ENCODE data around the gene SIRT2.

Gene SIRT2

GRCh38 chr19:38845374-38846024 lies 53.9 kb downstream of the SIRT2 start:
- no peak for DNase-seq (ENCODE audit: low spot score)
- no peak for FAIRE-seq

DNA sequence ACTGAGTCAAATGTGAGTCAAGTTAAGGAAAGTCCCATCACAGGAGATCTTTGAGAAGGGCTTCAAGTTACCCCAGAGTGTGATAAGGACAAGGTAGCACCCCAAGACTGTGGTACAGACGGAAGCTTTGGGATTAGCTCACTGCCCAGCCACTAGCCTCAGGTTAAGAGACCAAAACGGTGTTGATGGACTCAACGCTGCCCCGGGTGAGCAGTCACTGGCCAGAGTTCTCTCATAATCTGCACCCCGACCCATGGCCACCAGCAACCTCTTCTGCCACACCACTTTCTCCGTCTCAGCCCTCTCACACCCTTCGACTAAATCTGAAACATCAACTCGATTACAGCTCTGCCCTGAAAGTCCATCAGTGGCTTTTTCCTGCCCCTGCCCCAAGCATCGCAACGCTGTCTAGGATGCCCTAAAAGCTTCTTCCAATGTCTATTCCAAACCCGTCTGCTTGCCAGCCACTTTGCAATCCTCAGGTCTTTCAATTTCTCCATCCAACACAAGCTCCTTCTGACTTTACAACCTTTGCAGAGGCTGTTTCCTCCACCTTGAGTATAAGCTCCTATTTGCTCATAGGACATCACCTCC lies 55.2 kb downstream of the SIRT2 start:
- DNase-seq (ENCODE audit: low spot score), result no peak
- no peak for FAIRE-seq

DNA sequence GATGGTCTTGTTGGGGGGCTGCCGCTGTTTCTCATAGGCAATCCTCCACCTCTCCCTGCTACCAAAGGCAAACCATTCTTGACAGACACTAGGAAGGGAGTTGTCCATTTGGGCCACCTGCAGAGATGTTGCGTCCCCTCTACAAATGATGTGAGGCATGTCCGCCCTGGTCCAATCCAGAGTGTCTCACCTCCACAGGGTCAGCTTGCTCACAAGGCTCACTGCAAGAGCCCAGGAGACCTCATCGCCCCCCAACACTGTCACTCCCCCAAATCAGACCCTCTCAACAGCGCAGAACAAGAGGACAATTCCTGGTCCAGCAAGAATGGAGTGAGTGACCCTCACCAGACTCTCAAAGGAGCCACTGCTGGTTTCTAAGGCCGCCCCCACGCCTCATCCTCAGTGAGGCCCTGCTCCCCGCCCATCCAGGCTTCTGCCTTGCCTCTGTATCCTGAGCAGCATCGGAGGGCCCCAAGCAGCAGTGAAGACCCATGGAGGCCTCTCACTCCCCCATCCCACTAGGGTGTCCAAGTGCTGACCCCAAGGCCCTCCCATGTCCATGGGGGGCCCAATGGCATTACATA lies 56.2 kb downstream of the SIRT2 start:
- FAIRE-seq (no peak), DNase-seq (ENCODE audit: low spot score) (no peak)

DNA sequence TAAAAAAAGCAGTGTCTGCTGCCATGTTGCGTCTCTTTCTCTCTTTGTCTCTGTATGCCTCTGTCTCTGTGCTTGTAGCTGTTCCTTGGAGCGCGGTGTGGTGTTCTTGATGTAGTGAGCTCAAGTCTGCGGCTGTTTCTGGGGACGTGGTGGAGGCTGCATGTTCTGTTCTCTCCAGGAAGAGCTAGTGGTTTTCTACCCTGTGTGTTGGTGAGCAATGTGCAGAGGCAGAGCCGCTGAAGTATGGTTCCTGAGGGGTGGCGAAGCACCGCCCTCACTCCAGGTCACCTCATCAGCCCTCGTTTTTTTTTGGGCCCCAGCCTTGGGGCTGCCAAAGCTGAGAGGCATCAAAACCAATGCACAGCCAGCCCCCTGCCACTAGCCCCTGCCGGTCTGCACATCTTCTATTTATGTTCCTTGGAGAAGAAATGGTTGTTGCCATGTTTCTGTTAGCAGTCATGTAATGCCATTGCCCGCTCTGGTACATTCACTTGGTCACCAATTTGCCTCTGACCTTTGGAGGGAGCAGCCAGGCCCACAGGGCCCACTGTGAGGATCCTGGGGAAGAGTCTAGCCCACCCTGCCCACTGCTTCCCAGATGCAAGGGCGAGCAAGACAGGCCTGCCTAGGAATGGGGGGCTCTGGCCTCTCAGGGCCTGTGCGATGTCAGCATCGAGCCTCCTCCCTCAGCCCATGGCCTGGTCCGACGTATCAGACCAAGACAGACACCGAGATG lies 56.8 kb downstream of the SIRT2 start:
- DNase-seq (ENCODE audit: low spot score) (no peak), FAIRE-seq (no peak)

DNA sequence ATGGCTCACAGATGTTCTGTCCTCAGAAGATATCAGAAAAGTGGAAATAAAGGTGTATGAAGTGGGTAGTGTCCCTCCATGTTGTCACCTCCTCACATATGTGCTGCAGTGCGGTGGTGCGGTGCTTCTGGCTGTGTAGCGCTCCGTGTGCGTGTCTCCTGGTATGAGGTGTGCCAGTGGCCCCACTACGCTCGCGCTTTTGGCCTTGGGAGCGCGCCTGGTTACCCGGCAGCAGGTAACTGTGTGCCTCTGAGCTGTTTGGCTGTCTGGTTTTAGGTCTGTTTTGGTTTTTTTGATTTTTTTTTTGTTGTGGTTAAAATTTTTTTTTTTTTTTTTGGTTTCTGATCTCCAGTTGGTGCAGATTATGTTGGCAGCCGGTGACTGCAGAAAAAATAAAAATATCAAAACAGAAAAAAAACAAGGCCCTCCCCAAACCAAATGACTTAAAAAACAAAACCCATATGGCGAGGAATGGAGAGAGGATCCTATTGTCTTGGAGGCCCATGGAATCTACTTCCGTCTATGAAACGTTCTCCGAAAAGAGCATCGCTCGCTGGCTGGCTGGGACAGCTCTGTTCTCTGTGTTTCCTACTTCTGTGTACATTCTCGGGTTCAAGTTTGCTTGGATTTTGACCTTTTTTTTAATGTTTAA lies 57.5 kb downstream of the SIRT2 start:
- FAIRE-seq (no peak), DNase-seq (ENCODE audit: low spot score) (no peak)

DNA sequence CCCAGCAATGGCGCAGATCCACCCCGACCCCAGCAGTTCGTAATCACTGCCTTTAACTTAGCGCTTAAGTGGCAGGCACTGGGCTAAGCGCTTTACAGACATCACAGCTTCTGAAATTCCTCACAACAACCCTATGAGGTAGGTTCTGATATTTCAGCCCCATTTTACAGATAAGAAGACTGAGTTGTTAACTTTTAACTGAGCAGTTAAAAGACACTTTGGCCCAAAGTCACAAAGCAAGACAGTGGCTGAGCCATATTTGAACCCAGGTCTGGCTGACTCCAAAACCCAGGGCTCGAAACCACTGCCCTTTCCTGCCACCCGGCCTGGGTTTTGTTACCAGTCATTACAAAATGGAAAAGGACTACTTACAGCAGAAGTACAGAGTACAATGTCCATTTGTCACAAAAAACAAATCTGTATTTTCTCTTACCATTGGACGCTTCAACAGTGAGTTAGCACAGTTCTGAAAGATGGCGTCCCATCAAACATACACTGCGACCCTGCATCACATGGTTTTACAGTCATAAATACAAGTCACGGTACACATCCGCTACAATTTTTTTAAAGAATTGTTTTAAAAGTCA lies 58.1 kb downstream of the SIRT2 start:
- FAIRE-seq, result no peak
- no peak for DNase-seq (ENCODE audit: low spot score)

- FAIRE-seq (no peak), DNase-seq (ENCODE audit: low spot score) (no peak)
Observed at GRCh38 chr19:38840583-38840968, 58.8 kb downstream of the SIRT2 start.

DNA sequence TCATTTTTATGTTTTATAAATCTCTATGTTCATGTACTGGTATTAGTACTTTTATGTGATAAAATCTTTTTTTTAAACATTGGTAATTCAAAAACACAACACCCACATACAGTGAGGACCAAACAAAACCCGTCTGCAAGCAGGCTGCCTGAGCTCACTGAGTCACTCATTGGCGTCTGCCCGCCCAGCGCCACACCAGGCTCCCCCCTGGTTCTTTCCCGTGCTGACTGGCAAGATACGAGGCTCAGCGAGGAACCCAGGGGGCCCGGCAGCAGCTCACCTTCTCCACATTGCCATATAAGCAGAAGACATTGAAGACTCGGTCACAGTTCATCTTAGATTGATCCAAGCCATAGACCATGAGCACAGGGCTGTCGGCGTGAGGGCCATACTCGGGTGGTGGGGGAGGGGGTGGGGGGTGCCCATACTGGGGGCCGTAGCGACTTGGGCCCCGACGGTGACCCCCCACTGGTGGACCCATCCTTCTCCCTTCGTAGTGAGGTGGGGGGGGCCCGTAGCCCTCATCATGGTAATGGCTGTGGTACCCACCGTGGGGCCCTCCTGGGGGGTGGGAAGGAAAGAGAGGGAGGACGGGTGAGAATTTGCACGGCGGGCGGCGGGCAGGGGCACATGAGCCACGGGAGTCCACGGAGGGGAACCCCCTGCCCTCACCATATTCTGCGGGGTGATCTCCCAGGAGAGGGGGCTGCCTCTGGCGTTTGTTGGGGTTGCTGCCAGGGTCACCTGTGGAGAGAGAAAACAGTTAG lies 59.4 kb downstream of the SIRT2 start:
- DNase-seq (ENCODE audit: low spot score), result no peak
- FAIRE-seq, result no peak

DNA sequence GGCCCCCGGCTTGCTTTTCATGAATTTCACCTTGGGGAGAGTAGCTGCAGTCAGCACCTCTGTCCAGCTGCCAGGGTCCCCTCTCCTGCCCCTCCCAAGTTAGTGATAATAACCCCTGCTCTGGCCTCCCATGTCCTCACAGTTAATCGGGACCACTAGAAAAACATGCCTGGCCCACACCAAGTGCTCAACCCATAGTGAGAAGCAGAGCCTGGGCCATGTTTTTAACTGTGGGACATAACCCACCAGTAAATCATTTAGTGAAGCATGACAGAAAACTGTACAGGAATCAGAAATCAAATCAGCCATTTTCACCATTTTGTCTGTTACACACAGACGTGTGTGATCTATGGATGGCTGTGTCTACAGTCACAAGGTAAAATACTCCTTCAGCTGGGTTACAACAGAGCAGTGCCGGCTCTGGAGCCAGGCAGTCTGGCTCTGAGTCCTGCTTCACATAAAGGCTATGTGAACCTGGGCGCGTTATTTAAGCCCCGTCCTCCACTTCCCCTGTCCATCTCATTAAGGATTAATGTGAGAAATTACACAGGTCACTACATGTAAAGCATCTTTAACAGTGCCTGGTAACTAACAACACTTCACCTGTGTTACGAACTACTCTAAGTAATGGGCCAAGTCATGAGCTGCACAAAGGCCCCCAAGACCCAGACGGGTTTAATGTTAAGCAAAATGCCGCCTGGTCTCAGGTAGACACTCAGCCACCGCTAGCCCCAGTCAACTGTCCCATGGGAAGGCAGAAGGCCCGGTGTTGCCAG lies 60.2 kb downstream of the SIRT2 start:
- DNase-seq (ENCODE audit: low spot score), result no peak
- FAIRE-seq, result no peak

DNA sequence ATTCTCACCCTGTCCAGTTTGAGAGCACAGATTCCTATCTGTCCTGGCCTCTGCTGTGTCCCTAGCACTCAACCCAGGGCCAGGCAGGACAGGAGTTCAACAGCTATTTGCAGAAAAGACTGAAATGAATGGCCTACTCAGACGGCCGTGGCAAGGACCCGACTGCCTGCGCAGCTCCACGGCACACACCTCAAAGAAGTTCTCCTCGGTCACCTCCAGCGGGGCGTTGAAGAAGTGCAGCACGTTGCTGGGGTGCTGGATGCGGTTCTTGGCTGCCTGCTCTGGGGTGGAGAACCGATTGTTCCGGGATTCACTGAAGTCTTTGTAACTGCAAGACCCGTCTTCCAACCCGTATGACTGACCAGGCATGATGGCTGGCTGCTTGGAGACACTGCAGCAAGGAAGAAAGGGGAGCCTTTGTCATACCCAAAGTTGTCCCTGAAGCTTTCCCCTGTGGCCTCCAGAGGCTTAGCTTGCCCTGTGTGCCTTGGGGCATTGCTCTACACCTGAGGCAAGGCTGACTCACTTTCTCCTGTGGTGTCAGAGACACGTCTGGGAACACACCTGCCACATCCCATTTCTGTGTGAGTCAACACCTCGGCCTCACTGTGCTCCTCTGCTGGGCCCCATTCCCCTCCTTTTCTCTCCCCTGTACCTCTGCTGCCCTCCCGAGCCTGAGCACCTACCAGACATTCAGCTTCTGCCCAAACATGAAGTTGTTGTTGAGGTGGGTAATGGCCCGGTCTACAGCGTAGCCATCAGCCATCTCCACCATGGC lies 61.0 kb downstream of the SIRT2 start:
- FAIRE-seq (no peak), DNase-seq (ENCODE audit: low spot score) (no peak)

GRCh38 chr19:38837656-38838121 lies 61.7 kb downstream of the SIRT2 start:
- DNase-seq (ENCODE audit: low spot score), result no peak

GRCh38 chr19:38836983-38837626 lies 62.3 kb downstream of the SIRT2 start:
- no peak for DNase-seq (ENCODE audit: low spot score)

More at GRCh38 chr19:38837656-38838121, 61.7 kb downstream of the SIRT2 start:
- no peak for FAIRE-seq

DNA sequence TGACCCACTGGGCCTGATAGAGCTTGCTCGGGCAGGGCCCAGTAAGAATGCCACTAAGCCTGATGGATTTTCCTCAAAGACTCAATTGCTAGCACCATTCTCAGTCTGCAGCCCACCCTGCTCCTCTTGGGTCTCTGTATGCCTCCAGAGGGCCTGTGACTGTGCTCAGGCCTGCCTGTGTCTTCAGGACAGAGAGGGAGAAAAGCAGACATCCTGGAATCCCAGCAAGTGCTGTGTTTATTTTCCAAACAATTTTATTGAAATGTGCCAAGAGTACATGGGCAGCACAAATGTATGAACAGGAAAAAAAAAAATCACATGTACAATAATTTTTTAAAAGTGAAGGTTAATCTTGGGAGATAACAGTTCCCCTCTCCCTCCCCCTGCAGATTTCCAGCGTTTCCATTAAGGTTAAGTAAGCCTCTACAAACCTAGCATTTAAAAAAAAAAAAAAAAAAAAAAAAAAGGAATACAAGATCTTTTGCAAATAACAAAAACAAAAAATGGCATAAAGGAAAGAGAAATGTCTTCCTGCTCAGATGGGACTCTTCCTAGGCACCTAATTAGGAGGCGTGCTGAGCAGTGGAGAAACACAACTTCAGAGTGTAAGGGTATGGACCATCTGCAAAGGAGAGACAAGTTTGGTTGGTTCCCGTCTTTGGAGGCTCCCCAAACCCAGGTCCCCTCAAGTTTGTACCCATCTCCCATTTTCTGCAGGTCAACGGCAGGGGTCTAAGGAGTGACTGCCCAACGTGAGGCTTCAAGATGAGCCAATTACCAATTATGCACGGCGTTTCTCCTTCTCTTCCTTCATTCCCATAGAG lies 63.0 kb downstream of the SIRT2 start:
- DNase-seq (ENCODE audit: low spot score) (no peak), FAIRE-seq (no peak)

More at GRCh38 chr19:38836983-38837626, 62.3 kb downstream of the SIRT2 start:
- no peak for FAIRE-seq

GRCh38 chr19:38834590-38834989 lies 64.8 kb downstream of the SIRT2 start:
- FAIRE-seq, result no peak

DNA sequence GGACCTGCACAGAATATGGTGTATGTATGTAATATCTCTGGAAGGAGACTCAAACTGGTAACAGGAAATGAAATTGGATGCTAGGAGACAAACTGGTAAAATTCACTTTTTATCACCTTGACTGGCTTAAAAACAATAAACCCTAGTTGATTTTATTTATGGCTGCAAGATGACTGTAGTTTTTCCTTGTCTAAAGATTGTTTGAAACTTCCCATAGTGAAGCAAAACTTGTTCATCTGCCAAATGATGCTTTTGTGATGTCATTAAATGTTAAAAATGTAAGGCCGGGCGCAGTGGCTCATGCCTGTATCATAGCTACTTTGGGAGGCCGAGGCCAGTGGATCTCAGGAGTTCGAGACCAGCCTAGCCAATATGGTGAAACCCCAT lies 65.3 kb downstream of the SIRT2 start:
- DNase-seq (ENCODE audit: low spot score), result no peak
- no peak for FAIRE-seq

More at GRCh38 chr19:38834590-38834989, 64.8 kb downstream of the SIRT2 start:
- DNase-seq (ENCODE audit: low spot score), result no peak

DNA sequence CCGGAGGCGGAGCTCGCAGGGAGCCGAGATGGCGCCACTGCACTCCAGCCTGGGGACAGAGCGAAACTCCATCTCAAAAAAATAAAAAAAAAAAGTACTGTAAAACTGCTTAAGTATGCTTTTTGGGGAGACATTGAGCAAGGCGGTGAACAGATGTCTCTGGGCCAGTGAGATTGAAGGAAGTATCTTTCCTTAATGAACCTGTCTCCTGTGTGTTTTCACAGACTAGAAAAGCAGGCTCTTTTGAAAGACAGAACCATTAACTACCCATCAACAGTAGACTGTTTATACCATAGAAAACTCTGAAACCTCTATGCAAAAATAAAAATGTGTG lies 66.4 kb downstream of the SIRT2 start:
- FAIRE-seq (no peak), DNase-seq (ENCODE audit: low spot score) (no peak)

DNA sequence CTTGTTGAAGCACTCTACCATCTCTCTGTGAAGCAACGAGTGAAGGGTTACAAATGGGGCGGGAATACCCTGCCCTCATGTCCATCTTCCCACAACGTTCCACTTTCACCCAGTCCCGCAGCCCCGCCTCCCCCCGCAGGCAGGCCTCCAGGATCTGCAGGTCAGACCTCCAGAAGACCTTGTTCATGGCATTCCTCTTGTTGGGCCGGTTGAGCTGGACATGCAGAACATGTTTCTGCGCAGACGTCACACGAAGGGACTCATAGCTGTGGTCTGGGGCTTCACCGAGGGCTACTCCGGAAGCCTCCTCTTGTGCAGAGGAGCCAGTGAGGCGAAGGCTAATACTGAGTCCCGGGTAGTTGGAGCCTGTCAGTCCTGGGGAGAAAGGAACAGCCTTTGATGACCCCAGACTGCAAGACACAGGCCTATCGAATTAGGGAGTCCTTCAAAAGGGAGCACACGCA lies 68.2 kb downstream of the SIRT2 start:
- peak; percentile 57 for DNase-seq (ENCODE audit: low spot score)
- peak; percentile 23 for FAIRE-seq

All from urothelium cell line (cell line).